BJ (cell line): ENCODE measurements around the gene PAPSS1. TPM values are rescaled to one million over a fixed set of nuclear protein-coding genes. Genes with fewer than 3 reads are reported as not detected.

ENCODE experiments used
- CTCF ChIA-PET: fragments of 350-600 bp; formaldehyde crosslinking; extraction: SDS; loops from one replicate; lab custom pipeline; 2021; ENCODE audit warnings: antibody characterized with exemption, inconsistent platforms; lab: Yijun Ruan, JAX
- POLR2A ChIA-PET: fragments of 300-600 bp; sonication (Branson Sonifier 250); formaldehyde crosslinking; extraction: SDS; loops from one replicate; lab custom pipeline; 2021; ENCODE audit warnings: antibody characterized with exemption; lab: Charles Lee
- DNase-seq: peaks from one replicate; pipeline ENCODE4 v3.0.0-alpha.2; 2011; ENCODE audit warnings: low read depth
- H3K27me3 ChIP-seq: 2 replicates; pipeline ENCODE4 v1.6.0; 2011; ENCODE audit warnings: low read length; ENCODE audit not compliant: control insufficient read depth, insufficient read depth
- H3K36me3 ChIP-seq: 2 replicates; pipeline ENCODE4 v1.5.1; 2011; ENCODE audit warnings: low read length; ENCODE audit not compliant: control insufficient read depth, insufficient read depth
- H3K4me3 ChIP-seq: 2 replicates; pipeline ENCODE4 v1.5.1; 2011; ENCODE audit warnings: low read depth, mild to moderate bottlenecking, control low read depth, low read length
- polyA plus RNA-seq: library from polyadenylated mRNA; depleted of rRNA; stranded (reverse); fragments of >200 nt; gene quantifications from 2 replicates; pipeline ENCODE4 v1.2.3, GENCODE V29; 2011
- TF ChIP-seq, protein P1 (sequence below): IDR thresholded peaks from 2 replicates; pipeline ENCODE4 v1.5.1; 2011; ENCODE audit warnings: low read depth, mild to moderate bottlenecking, control low read depth, inconsistent platforms, low read length, moderate library complexity; ENCODE audit not compliant: insufficient read depth

Gene PAPSS1
- polyA plus RNA-seq, 1 experiment, result 44.2 TPM

DNA sequence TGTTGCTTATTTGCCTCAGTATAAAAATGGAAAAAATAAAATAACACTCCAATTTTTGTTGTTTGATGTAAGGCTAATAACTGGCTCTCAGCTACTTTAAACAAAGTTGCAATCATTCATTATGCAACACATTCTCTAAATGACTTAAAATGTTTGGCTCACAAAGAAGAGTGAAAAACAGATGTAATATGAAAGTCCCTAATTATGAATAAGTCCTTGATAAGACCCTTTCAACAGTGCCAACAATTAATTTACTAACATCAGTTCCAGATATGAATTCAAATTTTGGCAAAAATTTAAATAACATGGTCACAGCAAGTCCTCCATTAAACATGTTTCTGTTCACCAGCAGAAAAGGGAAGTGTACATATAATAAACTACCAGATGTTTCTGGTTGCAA is 69.8 kb downstream of the PAPSS1 start:
- TF ChIP-seq, protein P1, sequence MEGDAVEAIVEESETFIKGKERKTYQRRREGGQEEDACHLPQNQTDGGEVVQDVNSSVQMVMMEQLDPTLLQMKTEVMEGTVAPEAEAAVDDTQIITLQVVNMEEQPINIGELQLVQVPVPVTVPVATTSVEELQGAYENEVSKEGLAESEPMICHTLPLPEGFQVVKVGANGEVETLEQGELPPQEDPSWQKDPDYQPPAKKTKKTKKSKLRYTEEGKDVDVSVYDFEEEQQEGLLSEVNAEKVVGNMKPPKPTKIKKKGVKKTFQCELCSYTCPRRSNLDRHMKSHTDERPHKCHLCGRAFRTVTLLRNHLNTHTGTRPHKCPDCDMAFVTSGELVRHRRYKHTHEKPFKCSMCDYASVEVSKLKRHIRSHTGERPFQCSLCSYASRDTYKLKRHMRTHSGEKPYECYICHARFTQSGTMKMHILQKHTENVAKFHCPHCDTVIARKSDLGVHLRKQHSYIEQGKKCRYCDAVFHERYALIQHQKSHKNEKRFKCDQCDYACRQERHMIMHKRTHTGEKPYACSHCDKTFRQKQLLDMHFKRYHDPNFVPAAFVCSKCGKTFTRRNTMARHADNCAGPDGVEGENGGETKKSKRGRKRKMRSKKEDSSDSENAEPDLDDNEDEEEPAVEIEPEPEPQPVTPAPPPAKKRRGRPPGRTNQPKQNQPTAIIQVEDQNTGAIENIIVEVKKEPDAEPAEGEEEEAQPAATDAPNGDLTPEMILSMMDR, result no peak
- Histone ChIP-seq H3K27me3 (no peaks in the 10 kb centered on the region), H3K36me3 (no peaks in the 10 kb centered on the region; the same call in 1 of the 2 replicates), H3K4me3 (no peak overlapping the region)
- CTCF ChIA-PET, result no interaction called here
- POLR2A ChIA-PET, result no interaction called here
- DNase-seq, result no peak

DNA sequence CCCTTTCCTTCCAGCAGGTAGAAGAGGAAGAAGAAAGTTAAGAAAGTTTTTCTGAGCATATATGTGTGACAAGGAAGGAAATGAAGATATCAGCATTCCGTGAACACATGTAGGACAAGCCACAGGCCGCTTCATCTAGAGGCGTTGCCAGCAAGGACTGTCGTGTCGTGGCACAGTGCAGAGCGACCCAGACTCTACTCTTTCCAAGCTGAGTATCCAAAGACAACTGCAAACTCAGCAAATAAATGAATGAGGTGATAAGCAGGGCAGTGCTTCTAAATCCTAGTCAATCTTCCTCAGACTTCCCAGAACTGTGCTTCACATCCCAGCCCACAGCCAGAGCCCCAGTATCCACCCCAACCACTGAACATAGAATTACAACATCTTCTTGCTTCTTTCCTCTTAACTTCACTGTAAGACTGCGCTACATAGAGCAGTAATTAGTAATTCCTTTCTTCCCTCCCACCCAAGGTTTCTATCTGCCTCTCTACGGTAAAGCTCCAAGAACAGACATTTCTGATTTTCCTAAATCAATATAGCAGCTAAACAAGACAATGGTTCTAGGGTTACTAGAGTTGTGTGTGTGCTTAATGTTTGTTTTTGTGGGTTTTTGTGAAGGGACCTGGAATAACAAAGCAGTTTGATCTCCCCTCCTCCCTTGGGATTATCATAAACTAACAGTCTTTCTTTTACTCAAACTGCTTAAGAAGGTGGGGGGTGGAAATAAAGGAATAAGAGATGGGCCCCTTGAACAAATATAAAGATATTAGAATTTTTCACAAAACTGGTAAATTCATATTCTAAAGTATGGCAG is 71.6 kb downstream of the PAPSS1 start:
- no peak overlapping the region for H3K4me3 ChIP-seq
- peaks cover 2% of the 10 kb centered on the region for H3K36me3 ChIP-seq
- TF ChIP-seq, protein P1, result no peak
- DNase-seq, result no peak
- H3K27me3 ChIP-seq, result no peaks in the 10 kb centered on the region
- ChIA-PET CTCF (interaction anchor here (1.4 kb wide), 1 partner anchor 9 kb away, joined by 7 read pairs; no protein-coding TSS in a partner anchor), POLR2A (interaction anchor here (0.7 kb wide), 1 partner anchor 245 kb away, joined by 3 read pairs; no protein-coding TSS in a partner anchor)

DNA sequence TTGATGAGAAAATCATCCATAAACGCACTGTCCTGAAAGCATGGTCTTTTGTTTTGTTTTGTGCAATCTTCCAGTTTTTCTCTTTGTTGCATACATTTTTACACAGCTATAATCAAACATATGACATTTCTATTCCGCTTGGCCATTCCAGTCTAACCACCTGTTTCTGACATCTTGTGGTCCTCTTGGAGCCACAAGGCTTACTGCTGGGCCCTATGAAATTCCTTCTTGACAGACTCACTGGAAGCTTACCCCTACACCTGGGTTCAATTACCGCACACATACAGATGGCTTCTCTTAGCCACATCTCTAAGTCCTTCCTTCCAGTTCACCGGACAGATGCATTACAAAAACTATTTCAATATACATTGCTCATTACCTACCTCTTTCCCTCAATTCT is 72.4 kb downstream of the PAPSS1 start:
- CTCF ChIA-PET, result no interaction called here

DNA sequence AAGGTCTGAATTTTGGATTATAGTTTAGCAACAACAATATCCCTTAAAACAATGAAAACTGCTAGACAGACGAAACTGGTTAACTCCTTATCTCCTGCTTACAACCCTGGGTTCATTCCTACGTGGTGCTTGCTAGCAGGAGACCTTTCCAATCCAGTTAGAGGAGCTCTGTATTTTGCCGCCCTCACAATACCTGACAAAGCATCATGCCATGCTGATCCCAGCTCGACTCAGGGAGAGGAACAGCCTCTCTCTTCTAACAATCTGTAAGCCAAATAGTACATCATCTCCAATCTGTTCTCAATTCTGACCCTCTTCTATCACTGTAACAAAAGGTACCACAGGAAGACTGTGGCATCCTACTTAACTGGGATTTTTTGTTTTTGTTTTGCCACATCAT is 74.4 kb downstream of the PAPSS1 start:
- Histone ChIP-seq H3K36me3 (peaks cover 2% of the 10 kb centered on the region), H3K27me3 (no peaks in the 10 kb centered on the region), H3K4me3 (no peak overlapping the region)
- CTCF ChIA-PET, result no interaction called here
- no peak for DNase-seq
- POLR2A ChIA-PET, result no interaction called here
- TF ChIP-seq, protein P1, result no peak

More for the DNA sequence above, 72.4 kb downstream of the PAPSS1 start:
- H3K36me3 ChIP-seq, result peaks cover 2% of the 10 kb centered on the region
- H3K4me3 ChIP-seq, result no peak overlapping the region
- POLR2A ChIA-PET, result no interaction called here
- H3K27me3 ChIP-seq, result no peaks in the 10 kb centered on the region
- DNase-seq, result peak; percentile 41
- TF ChIP-seq, protein P1, result no peak

DNA sequence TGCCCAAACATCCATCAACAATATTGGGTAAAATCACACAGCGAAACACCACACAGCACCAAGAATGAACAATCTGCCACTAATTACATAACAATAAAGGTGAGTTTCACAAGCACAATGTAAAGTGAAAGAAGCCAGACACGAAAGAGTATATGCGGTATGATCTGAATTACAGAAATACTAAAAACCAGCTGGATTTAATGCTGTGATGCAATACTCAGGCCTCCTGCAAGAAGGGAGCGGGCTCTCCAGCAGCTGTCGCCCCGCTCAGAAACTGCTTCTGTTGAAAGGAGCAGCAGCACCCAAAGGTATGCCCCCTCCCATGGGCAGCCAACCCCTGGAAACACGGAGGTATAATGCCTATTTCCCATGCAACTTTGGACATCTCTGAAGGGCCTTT is 77.0 kb downstream of the PAPSS1 start:
- Histone ChIP-seq H3K36me3 (peaks cover 2% of the 10 kb centered on the region), H3K27me3 (no peaks in the 10 kb centered on the region), H3K4me3 (no peak overlapping the region)
- no peak for DNase-seq
- POLR2A ChIA-PET, result no interaction called here
- TF ChIP-seq, protein P1, result no peak
- CTCF ChIA-PET, result no interaction called here
